Head of caudate nucleus (tissue), 42 donors: ENCODE measurements around the gene DBNL.

Source experiments
- DNase-seq, 42 donors: peaks; one replicate each; pipeline versions ENCODE4 v3.0.0 to v3.0.0-alpha.2; 2020 to 2021; ENCODE audit warnings: mixed read lengths in 7 of 42
- intact Hi-C: fragments of 100-400 bp; cut with DNase I; formaldehyde crosslinking; loops from one replicate; pipeline ENCODE4 v1.15.0; 2022

DBNL gene

GRCh38 chr7:44102846-44103565 lies 58.5 kb downstream of the DBNL start:
- DNase-seq = no peak
- intact Hi-C loops = no loop called here

GRCh38 chr7:44103566-44103922 lies 59.0 kb downstream of the DBNL start:
- DNase-seq = no peak

GRCh38 chr7:44103923-44104859 lies 59.7 kb downstream of the DBNL start, which contains the start of gene AEBP1:
TSS of gene AEBP1 (plus strand) at chr7:44104345. CDS start at chr7:44104666, 321 bp downstream.
- no peak for DNase-seq
- intact Hi-C loops = no loop called here

More at GRCh38 chr7:44103566-44103922, 59.0 kb downstream of the DBNL start:
- intact Hi-C loops = no loop called here

GRCh38 chr7:44104860-44105771 lies 60.6 kb downstream of the DBNL start:
- DNase-seq = peak in 27 of 42 donors; percentile 24 to 80 (median 64)
- intact Hi-C loops = no loop called here

- intact Hi-C loops = no loop called here
- DNase-seq = no peak
Observed at GRCh38 chr7:44105832-44106231, 61.3 kb downstream of the DBNL start.

- intact Hi-C loops = no loop called here
- no peak for DNase-seq
Observed at GRCh38 chr7:44106311-44107065, 62.0 kb downstream of the DBNL start.

- intact Hi-C loops = no loop called here
- DNase-seq = no peak
Observed at GRCh38 chr7:44107116-44107960, 62.8 kb downstream of the DBNL start.

- no peak for DNase-seq
- intact Hi-C loops = no loop called here
Observed at GRCh38 chr7:44107961-44108767, 63.7 kb downstream of the DBNL start.

- DNase-seq = no peak
- intact Hi-C loops = no loop called here
Observed at GRCh38 chr7:44108768-44109750, 64.6 kb downstream of the DBNL start.

GRCh38 chr7:44109991-44110390 lies 65.5 kb downstream of the DBNL start:
- no peak for DNase-seq

GRCh38 chr7:44110719-44111635 lies 66.5 kb downstream of the DBNL start:
- intact Hi-C loops = no loop called here
- DNase-seq = no peak

More at GRCh38 chr7:44109991-44110390, 65.5 kb downstream of the DBNL start:
- intact Hi-C loops = no loop called here
